ENCODE measurements around the gene RPUSD4.

The RPUSD4 gene

GRCh38 chr11:126164781-126165180 lies 46.7 kb downstream of the RPUSD4 start:
- POLR2A ChIA-PET = no interaction called here
- no peak for TF ChIP-seq L3MBTL2 (conservative IDR thresholded peaks at IDR 0.05)
- TF ChIP-seq ELF4 (IDR thresholded peaks at IDR 0.05) = no peak
- TF ChIP-seq PKNOX1 (IDR thresholded peaks at IDR 0.05) = no peak
- no peak for TF ChIP-seq FOXM1 (IDR thresholded peaks at IDR 0.05; ENCODE audit: borderline replicate concordance)
- TF ChIP-seq BHLHE40 (IDR thresholded peaks at IDR 0.05; ENCODE audit: borderline replicate concordance) = no peak
- TF ChIP-seq TARDBP (IDR thresholded peaks at IDR 0.05) = no peak
- TF ChIP-seq CTBP1 (IDR thresholded peaks at IDR 0.05; ENCODE audit: borderline replicate concordance) = no peak
- TF ChIP-seq NFRKB (IDR thresholded peaks at IDR 0.05) = no peak
- no peak for TF ChIP-seq ZNF384 (IDR thresholded peaks at IDR 0.05)
- TF ChIP-seq HDGF (IDR thresholded peaks at IDR 0.05; ENCODE audit: borderline replicate concordance) = no peak
- TF ChIP-seq LEF1 (IDR thresholded peaks at IDR 0.05; ENCODE audit: borderline replicate concordance) = no peak
- no peak for TF ChIP-seq SUZ12 (IDR thresholded peaks at IDR 0.05)
- no peak for TF ChIP-seq SP1 (IDR thresholded peaks at IDR 0.05)
- TF ChIP-seq FOXA1 (IDR thresholded peaks at IDR 0.05) = no peak
- no peak for TF ChIP-seq FOXK2 (IDR thresholded peaks at IDR 0.05)
- CTCF ChIA-PET = no interaction called here
- no peak for DNase-seq (ENCODE audit: extremely low spot score)

- POLR2A ChIA-PET = no interaction called here
- TF ChIP-seq ELF4 (IDR thresholded peaks at IDR 0.05) (no peak), ARNT (IDR thresholded peaks at IDR 0.05) (no peak), HDGF (IDR thresholded peaks at IDR 0.05; ENCODE audit: borderline replicate concordance) (no peak), ZNF384 (IDR thresholded peaks at IDR 0.05) (no peak), TARDBP (IDR thresholded peaks at IDR 0.05) (no peak), FOXA1 (IDR thresholded peaks at IDR 0.05) (no peak), PKNOX1 (IDR thresholded peaks at IDR 0.05) (no peak), SP1 (IDR thresholded peaks at IDR 0.05) (no peak), FOXM1 (IDR thresholded peaks at IDR 0.05; ENCODE audit: borderline replicate concordance) (no peak), SUZ12 (IDR thresholded peaks at IDR 0.05) (no peak), FOXK2 (IDR thresholded peaks at IDR 0.05) (no peak), BHLHE40 (IDR thresholded peaks at IDR 0.05; ENCODE audit: borderline replicate concordance) (no peak), LEF1 (IDR thresholded peaks at IDR 0.05; ENCODE audit: borderline replicate concordance) (no peak)
- no peak for DNase-seq (ENCODE audit: extremely low spot score)
- CTCF ChIA-PET = no interaction called here
These were observed 47.7 kb downstream of the RPUSD4 start for GRCh38 chr11:126163779-126164178.

GRCh38 chr11:126163074-126163700 lies 48.3 kb downstream of the RPUSD4 start:
- DNase-seq (ENCODE audit: extremely low spot score) = no peak
- CTCF ChIA-PET = no interaction called here

GRCh38 chr11:126162306-126163030 lies 49.0 kb downstream of the RPUSD4 start:
- CTCF ChIA-PET = no interaction called here
- no peak for DNase-seq (ENCODE audit: extremely low spot score)
- no peak for TF ChIP-seq HDGF (IDR thresholded peaks at IDR 0.05; ENCODE audit: borderline replicate concordance)
- TF ChIP-seq PKNOX1 (IDR thresholded peaks at IDR 0.05) = no peak
- no peak for TF ChIP-seq ARNT (IDR thresholded peaks at IDR 0.05)
- TF ChIP-seq ELF4 (IDR thresholded peaks at IDR 0.05) = no peak
- TF ChIP-seq BHLHE40 (IDR thresholded peaks at IDR 0.05; ENCODE audit: borderline replicate concordance) = no peak
- POLR2A ChIA-PET = no interaction called here

More at GRCh38 chr11:126163074-126163700, 48.3 kb downstream of the RPUSD4 start:
- no peak for TF ChIP-seq ELF4 (IDR thresholded peaks at IDR 0.05)
- TF ChIP-seq FOXA1 (IDR thresholded peaks at IDR 0.05) = no peak
- no peak for TF ChIP-seq SUZ12 (IDR thresholded peaks at IDR 0.05)
- no peak for TF ChIP-seq SP1 (IDR thresholded peaks at IDR 0.05)
- TF ChIP-seq ZNF384 (IDR thresholded peaks at IDR 0.05) = no peak
- TF ChIP-seq BHLHE40 (IDR thresholded peaks at IDR 0.05; ENCODE audit: borderline replicate concordance) = no peak
- no peak for TF ChIP-seq LEF1 (IDR thresholded peaks at IDR 0.05; ENCODE audit: borderline replicate concordance)
- no peak for TF ChIP-seq TARDBP (IDR thresholded peaks at IDR 0.05)
- POLR2A ChIA-PET = no interaction called here

- DNase-seq (ENCODE audit: extremely low spot score) = no peak
- POLR2A ChIA-PET = no interaction called here
- no peak for TF ChIP-seq L3MBTL2 (conservative IDR thresholded peaks at IDR 0.05)
- no peak for TF ChIP-seq ZNF384 (IDR thresholded peaks at IDR 0.05)
- TF ChIP-seq LEF1 (IDR thresholded peaks at IDR 0.05; ENCODE audit: borderline replicate concordance) = no peak
- TF ChIP-seq ELF4 (IDR thresholded peaks at IDR 0.05) = no peak
- TF ChIP-seq CTBP1 (IDR thresholded peaks at IDR 0.05; ENCODE audit: borderline replicate concordance) = no peak
- no peak for TF ChIP-seq BHLHE40 (IDR thresholded peaks at IDR 0.05; ENCODE audit: borderline replicate concordance)
- TF ChIP-seq ARNT (IDR thresholded peaks at IDR 0.05) = no peak
- TF ChIP-seq FOXK2 (IDR thresholded peaks at IDR 0.05) = no peak
- TF ChIP-seq SP1 (IDR thresholded peaks at IDR 0.05) = no peak
- TF ChIP-seq NFRKB (IDR thresholded peaks at IDR 0.05) = no peak
- no peak for TF ChIP-seq TARDBP (IDR thresholded peaks at IDR 0.05)
- TF ChIP-seq SUZ12 (IDR thresholded peaks at IDR 0.05) = no peak
- no peak for TF ChIP-seq HDGF (IDR thresholded peaks at IDR 0.05; ENCODE audit: borderline replicate concordance)
- TF ChIP-seq FOXM1 (IDR thresholded peaks at IDR 0.05; ENCODE audit: borderline replicate concordance) = no peak
- CTCF ChIA-PET = no interaction called here
These were observed 50.4 kb downstream of the RPUSD4 start for GRCh38 chr11:126161023-126161391.
